ENCODE results near the gene DERL3. TPM values are rescaled to one million over a fixed set of nuclear protein-coding genes. Genes with fewer than 3 reads are reported as not detected.
A peak's percentile ranks its signal among the peaks of the same experiment; 100 is the strongest.

DERL3 gene
- total RNA-seq, 1 experiment from 2014 or later: 1.5 TPM

- intact Hi-C loops (cut with micrococcal nuclease; ENCODE audit: unreplicated experiment): no loop called here
- Histone ChIP-seq H3K4me1 (ENCODE audit: insufficient read depth, low read length, poor library complexity, severe bottlenecking) (peaks cover 11% of the 10 kb centered on the region), H3K9me3 (ENCODE audit: low read depth, low read length, poor library complexity, severe bottlenecking) (no peaks in the 10 kb centered on the region), H3K4me3 (ENCODE audit: low read depth, low read length, poor library complexity, severe bottlenecking) (peak overlapping the region; percentile 92), H3K27me3 (replicated peaks; ENCODE audit: insufficient read depth, low read depth, low read length, poor library complexity) (no peaks in the 10 kb centered on the region), H3K36me3 (ENCODE audit: insufficient read depth, low read length, poor library complexity, severe bottlenecking) (peaks cover 12% of the 10 kb centered on the region), H3K27ac (ENCODE audit: low read depth, low read length, poor library complexity, severe bottlenecking) (peak overlapping the region; percentile 100)
- ChIA-PET POLR2A (ENCODE audit: low non-redundant PET) (no interaction called here), CTCF (no interaction called here)
- TSS peak; percentile 56 for BruUV-seq (replicated peaks)
- no peak for DNase-seq (ENCODE audit: low spot score)
- no peak for TF ChIP-seq EZH2 (IDR thresholded peaks at IDR 0.05; ENCODE audit: borderline replicate concordance, low read depth, low read length, poor library complexity, severe bottlenecking)
- no peak for TF ChIP-seq CTCF (conservative IDR thresholded peaks at IDR 0.05; ENCODE audit: low read depth, low read length)
These were observed 50.9 kb downstream of the DERL3 start for GRCh38 chr22:23787910-23788309.

GRCh38 chr22:23787600-23787896, 51.3 kb downstream of the DERL3 start:
- Histone ChIP-seq H3K27me3 (replicated peaks; ENCODE audit: insufficient read depth, low read depth, low read length, poor library complexity) (no peaks in the 10 kb centered on the region), H3K36me3 (ENCODE audit: insufficient read depth, low read length, poor library complexity, severe bottlenecking) (peaks cover 9% of the 10 kb centered on the region), H3K9me3 (ENCODE audit: low read depth, low read length, poor library complexity, severe bottlenecking) (no peaks in the 10 kb centered on the region), H3K4me1 (ENCODE audit: insufficient read depth, low read length, poor library complexity, severe bottlenecking) (peaks cover 11% of the 10 kb centered on the region), H3K4me3 (ENCODE audit: low read depth, low read length, poor library complexity, severe bottlenecking) (peak overlapping the region; percentile 92), H3K27ac (ENCODE audit: low read depth, low read length, poor library complexity, severe bottlenecking) (peak overlapping the region; percentile 100)
- BruUV-seq (replicated peaks): no TSS peak
- no peak for DNase-seq (ENCODE audit: low spot score)
- intact Hi-C loops (cut with micrococcal nuclease; ENCODE audit: unreplicated experiment): no loop called here
- POLR2A ChIA-PET (ENCODE audit: low non-redundant PET): interaction anchor here (0.6 kb wide), 1 partner anchor 70 kb away, joined by 3 read pairs; no protein-coding TSS in a partner anchor
- CTCF ChIA-PET: no interaction called here
- no peak for TF ChIP-seq EZH2 (IDR thresholded peaks at IDR 0.05; ENCODE audit: borderline replicate concordance, low read depth, low read length, poor library complexity, severe bottlenecking)
- TF ChIP-seq CTCF (conservative IDR thresholded peaks at IDR 0.05; ENCODE audit: low read depth, low read length): no peak

- Histone ChIP-seq H3K36me3 (ENCODE audit: insufficient read depth, low read length, poor library complexity, severe bottlenecking) (peaks cover 7% of the 10 kb centered on the region), H3K4me1 (ENCODE audit: insufficient read depth, low read length, poor library complexity, severe bottlenecking) (peaks cover 11% of the 10 kb centered on the region), H3K4me3 (ENCODE audit: low read depth, low read length, poor library complexity, severe bottlenecking) (peak within 1 kb of the TSS; percentile 92), H3K27me3 (replicated peaks; ENCODE audit: insufficient read depth, low read depth, low read length, poor library complexity) (no peaks in the 10 kb centered on the region), H3K9me3 (ENCODE audit: low read depth, low read length, poor library complexity, severe bottlenecking) (no peaks in the 10 kb centered on the region), H3K27ac (ENCODE audit: low read depth, low read length, poor library complexity, severe bottlenecking) (peak within 1 kb of the TSS; percentile 100)
- TF ChIP-seq EZH2 (IDR thresholded peaks at IDR 0.05; ENCODE audit: borderline replicate concordance, low read depth, low read length, poor library complexity, severe bottlenecking) (no peak), CTCF (conservative IDR thresholded peaks at IDR 0.05; ENCODE audit: low read depth, low read length) (no peak)
- POLR2A ChIA-PET (ENCODE audit: low non-redundant PET): interaction anchor here (0.6 kb wide), 1 partner anchor 70 kb away, joined by 3 read pairs; no protein-coding TSS in a partner anchor
- DNase-seq (ENCODE audit: low spot score): peak; percentile 94
- BruUV-seq (replicated peaks): no TSS peak
- intact Hi-C loops (cut with micrococcal nuclease; ENCODE audit: unreplicated experiment): no loop called here
- CTCF ChIA-PET: no interaction called here
These were observed 51.8 kb downstream of the DERL3 start, which contains the start of gene SMARCB1 for GRCh38 chr22:23786752-23787599. TSS of gene SMARCB1 (plus strand) at chr22:23786966. CDS start at chr22:23787170, 204 bp downstream.

Data from A673 (cell line).